Activated CD8-positive, alpha-beta memory T cell treated with anti-CD3 and anti-CD28 coated beads, Interleukin-2, amount 50 U/mL, for 24 hours (primary cell): Measurements from ENCODE around the gene RELA.
A peak's percentile ranks its signal among the peaks of the same experiment; 100 is the strongest.
"Not testable (repeated sequence)": the region's sequence is repeated elsewhere in the genome, so short reads cannot be mapped to it uniquely, and the experiment has no call there.

Experiments used
- DNase-seq: peaks from one replicate; pipeline ENCODE4 v3.0.0-alpha.2; 2020; ENCODE audit errors: extremely low read depth

RELA gene

GRCh38 chr11:65672180-65672860 is 9.6 kb upstream of the RELA start:
- no peak for DNase-seq

DNA sequence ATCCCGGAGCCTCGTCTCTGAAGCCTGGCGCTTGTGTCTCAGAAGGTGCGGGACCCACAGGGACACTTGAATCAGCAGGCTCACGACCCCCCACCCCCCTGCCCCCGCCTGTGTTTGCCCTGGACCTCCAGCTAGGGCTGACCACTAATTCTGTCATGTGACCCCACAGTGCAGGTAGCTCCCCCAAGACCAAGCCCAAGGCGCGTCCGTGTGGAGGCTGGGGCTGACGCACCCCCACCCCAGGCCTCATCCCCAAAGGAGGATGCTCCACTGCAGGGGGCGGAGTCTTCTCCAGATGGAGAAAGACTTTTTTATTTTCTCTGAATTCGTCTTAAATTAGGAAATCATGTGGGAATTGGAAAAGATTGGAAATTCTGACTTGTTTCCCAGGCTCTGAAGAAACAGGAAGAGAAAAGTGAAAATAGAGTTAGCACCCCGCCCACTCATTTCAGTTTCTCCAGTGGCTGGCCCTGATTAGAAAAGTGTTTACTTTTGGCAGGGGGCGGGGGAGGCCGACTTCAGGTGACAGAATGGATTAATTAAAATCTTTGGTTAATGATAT is 1.0 kb upstream of the RELA start:
- DNase-seq = no peak

GRCh38 chr11:65662247-65662798 is 393 bp downstream of the RELA start:
- DNase-seq = no peak

DNA sequence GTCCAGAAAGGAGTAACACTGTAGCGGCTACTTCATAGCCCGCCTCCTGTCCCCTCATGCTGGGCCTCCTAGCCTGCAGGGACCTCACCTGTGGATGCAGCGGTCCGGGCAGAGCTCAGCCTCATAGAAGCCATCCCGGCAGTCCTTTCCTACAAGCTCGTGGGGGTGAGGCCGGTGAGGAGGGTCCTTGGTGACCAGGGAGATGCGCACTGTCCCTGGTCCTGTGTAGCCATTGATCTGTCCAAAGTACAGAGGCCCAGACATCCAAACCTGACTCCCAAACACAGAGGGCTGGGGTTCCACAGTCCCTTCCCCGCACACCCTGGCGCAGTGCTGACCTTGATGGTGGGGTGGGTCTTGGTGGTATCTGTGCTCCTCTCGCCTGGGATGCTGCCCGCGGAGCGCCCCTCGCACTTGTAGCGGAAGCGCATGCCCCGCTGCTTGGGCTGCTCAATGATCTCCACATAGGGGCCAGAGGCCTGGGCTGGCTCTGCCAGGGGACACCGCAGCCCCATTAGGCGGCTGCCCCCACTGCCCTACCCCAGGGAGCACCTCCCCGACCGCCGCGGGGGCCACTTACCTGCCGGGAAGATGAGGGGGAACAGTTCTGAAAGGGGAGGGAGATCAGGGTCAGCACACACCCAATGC is 993 bp downstream of the RELA start:
- no peak for DNase-seq

- DNase-seq = not testable (repeated sequence)
Observed at GRCh38 chr11:65660908-65661307, 1.8 kb downstream of the RELA start.

DNA sequence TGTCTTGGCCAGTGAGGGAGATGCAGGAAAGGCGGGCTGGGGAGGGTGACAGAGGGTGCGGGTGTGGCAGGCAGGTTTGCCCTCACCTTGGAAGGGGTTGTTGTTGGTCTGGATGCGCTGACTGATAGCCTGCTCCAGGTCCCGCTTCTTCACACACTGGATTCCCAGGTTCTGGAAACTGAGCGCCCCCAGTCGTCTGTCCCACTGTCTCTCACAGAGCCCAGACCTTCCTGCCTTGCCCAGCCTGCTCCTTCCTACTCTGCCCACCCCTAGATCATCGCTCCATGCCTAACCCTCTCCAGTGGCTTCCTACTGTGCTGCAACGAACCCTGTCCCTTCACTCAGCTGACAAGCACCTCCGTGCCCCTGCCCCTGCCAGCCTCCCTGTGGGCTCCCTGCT is 2.7 kb downstream of the RELA start:
- DNase-seq = no peak

- no peak for DNase-seq
Observed at GRCh38 chr11:65658174-65659021, 4.3 kb downstream of the RELA start.

- no peak for DNase-seq
Observed at GRCh38 chr11:65657426-65657825, 5.3 kb downstream of the RELA start.

GRCh38 chr11:65655570-65656332 is 7.0 kb downstream of the RELA start:
- no peak for DNase-seq

DNA sequence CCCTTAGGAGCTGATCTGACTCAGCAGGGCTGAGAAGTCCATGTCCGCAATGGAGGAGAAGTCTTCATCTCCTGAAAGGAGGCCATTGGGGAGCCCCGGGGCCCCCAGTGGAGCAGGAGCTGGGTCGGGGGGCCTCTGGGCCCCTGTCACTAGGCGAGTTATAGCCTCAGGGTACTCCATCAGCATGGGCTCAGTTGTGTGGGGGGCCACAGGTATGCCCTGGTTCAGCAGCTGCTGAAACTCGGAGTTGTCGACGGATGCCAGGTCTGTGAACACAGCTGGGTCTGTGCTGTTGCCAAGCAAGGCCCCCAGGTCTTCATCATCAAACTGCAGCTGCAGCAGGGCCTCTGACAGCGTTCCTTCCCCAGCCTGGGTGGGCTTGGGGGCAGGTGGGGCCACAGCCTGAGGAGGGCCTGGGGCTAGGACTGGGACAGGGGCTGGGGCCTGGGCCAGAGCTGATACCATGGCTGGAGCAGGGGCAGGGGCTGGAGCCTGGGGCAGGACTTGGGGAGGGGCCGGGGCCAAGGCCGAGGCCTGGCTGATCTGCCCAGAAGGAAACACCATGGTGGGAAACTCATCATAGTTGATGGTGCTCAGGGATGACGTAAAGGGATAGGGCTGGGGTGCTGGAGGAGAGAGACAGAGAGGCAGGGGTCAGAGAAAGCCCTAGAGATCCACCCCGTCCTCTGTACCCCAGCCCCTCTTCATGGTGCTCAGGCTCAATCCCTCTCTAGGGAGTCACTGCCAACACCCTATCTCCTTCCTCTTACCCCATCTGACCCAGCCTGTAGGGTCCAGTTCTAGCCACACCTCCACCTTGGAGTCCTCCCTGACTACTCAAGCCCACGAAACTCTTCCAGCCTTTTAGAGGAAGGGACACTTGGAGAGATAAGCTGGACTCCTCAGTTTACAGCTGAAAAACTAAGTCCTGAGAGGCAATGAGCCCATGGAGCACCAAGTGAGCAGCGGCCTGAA is 8.1 kb downstream of the RELA start:
- DNase-seq = no peak

GRCh38 chr11:65653229-65654225 is 9.2 kb downstream of the RELA start:
- no peak for DNase-seq

- peak; percentile 81 for DNase-seq
Observed at GRCh38 chr11:65652511-65653228, 10.0 kb downstream of the RELA start.

DNA sequence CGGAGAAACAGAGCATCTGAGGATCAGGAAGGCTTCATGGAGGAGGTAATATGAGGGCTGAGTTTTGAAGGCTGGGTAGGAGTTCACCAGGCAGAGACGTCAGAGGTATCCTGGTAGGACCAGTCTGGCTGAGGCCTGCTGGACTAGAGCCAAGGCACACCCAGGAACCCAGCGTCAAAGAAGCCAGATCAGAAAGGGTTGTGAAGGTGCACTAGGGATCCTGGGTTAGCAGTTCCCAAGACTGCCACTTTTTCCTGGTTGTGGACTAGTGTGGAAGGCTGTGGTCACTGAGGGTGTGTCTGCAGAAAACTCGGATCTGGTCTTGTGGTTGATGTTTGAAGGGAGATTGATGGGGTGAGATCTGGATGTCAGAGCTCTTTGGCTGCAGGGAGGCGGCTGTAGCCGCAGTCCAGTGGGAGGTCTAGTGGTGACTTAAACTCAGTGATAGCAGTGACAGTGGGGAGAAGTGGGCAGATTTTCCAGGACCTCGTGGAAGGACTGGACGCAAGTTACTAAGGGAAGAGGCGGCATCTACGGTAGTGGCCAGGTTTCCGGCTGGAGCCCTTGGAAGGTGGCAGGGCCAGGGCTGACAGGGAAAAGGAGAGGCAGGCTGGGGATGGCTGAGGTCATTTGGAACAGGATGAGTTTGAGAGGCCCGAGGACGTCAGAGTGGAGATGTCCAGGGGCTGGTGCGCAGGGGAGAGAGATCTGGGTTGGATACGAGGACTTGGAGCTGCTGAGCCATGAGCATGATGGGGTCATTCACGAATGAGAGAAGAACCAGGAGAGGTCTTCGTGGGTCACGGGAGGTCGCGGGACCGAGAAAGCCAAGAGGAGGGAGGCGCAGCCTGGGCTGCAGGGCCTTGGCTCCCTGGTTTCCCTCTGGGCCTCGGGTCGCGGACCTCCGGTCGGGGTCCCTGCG is 10.9 kb downstream of the RELA start:
- DNase-seq = no peak

- DNase-seq = no peak
Observed at GRCh38 chr11:65651339-65651588, 11.5 kb downstream of the RELA start.

DNA sequence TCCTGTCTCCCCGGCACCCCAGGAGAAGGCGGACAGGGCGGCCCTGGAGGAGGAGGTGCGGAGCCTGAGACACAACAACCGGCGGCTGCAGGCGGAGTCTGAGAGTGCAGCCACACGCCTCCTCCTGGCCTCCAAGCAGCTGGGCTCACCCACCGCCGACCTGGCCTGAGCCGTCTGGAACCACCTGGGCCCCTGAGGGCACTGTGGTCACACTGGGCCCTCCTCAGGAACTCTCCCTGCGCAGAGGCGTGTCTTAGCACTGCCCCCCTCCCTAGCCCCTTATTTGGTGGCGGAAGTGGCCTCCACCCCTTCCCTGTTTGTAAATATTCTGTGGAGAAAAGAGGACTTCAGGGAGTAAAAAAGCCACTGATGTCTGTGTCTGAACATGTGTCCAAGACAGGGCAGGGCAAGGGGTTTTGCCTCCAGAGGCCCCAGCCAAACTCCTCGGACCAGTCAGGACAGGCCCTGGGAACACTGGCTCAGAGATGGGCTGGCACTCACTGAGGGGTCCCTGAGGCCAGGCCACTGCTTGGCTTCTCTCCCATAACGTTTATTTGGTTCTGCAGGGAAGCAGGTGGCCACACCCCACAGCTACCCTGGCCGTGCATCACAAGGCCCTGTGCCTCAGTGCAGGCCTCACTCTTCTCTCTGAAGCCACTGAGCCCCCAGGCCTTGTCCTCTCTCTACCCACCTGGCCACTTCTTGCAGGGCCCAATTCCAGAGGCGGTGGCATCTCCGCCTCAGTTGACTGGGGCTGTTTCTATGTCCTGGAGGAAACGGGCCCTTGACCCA is 12.0 kb downstream of the RELA start:
- DNase-seq = no peak

GRCh38 chr11:65649656-65650546 is 12.8 kb downstream of the RELA start:
- DNase-seq = no peak
